Measurements from ENCODE around the gene PALMD.

DNA sequence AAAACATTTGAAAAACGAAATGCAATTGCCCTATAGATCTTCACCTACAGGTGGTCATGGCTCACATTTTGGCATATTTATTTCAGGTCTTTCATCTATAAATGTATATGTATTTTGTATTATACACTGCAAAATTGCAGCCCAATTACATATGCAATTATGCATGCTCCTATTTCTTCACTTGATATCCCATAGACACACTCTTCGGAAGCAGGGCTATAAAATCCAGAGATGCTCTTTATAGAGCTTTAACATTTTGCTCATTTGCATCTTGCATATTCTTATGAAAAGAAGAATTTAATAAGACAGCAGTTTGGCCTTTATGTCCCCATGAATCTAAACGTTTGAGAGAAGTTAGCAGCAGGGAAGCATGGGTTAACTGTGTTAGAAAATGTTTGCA lies 44.7 kb upstream of the PALMD start:
- TF ChIP-seq FOXM1 (IDR thresholded peaks at IDR 0.05; ENCODE audit: low read depth), result no peak
- no peak for TF ChIP-seq REST (IDR thresholded peaks at IDR 0.05; ENCODE audit: low read depth, low read length)
- TF ChIP-seq JUND (IDR thresholded peaks at IDR 0.05), result no peak
- TF ChIP-seq, protein P1, sequence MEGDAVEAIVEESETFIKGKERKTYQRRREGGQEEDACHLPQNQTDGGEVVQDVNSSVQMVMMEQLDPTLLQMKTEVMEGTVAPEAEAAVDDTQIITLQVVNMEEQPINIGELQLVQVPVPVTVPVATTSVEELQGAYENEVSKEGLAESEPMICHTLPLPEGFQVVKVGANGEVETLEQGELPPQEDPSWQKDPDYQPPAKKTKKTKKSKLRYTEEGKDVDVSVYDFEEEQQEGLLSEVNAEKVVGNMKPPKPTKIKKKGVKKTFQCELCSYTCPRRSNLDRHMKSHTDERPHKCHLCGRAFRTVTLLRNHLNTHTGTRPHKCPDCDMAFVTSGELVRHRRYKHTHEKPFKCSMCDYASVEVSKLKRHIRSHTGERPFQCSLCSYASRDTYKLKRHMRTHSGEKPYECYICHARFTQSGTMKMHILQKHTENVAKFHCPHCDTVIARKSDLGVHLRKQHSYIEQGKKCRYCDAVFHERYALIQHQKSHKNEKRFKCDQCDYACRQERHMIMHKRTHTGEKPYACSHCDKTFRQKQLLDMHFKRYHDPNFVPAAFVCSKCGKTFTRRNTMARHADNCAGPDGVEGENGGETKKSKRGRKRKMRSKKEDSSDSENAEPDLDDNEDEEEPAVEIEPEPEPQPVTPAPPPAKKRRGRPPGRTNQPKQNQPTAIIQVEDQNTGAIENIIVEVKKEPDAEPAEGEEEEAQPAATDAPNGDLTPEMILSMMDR (IDR thresholded peaks at IDR 0.05), result no peak
